ENCODE measurements around the gene FAM120C.

GRCh38 chrX:54182194-54182863, 725 bp downstream of the FAM120C start:
- TF ChIP-seq CTCF (IDR thresholded peaks at IDR 0.05) (no peak), POLR2A (IDR thresholded peaks at IDR 0.05) (no peak), POLR2AphosphoS5 (IDR thresholded peaks at IDR 0.05) (no peak)

All from prostate gland (tissue), 2 donors.